A673 (cell line): ENCODE data around the gene SLC30A1. TPM values are rescaled to one million over a fixed set of nuclear protein-coding genes. Genes with fewer than 3 reads are reported as not detected.

Experiments used
- BruUV-seq: library from RNA; stranded (reverse); fragments of 400-500 nt; replicated peaks from 2 replicates; lab custom pipeline; 2021; lab: Mats Ljungman, UMichigan
- CTCF ChIA-PET: fragments of 300-600 bp; sonication (Branson Sonifier 250); formaldehyde crosslinking; loops from one replicate; lab custom pipeline; 2022; ENCODE audit warnings: antibody characterized with exemption; lab: Charles Lee
- POLR2A ChIA-PET: fragments of 300-600 bp; sonication (Branson Sonifier 250); formaldehyde crosslinking; loops from one replicate; lab custom pipeline; 2022; ENCODE audit warnings: antibody characterized with exemption; ENCODE audit not compliant: low non-redundant PET; lab: Charles Lee
- DNase-seq: peaks from one replicate; pipeline ENCODE4 v3.0.0-alpha.2; 2015; ENCODE audit warnings: low spot score
- H3K27ac ChIP-seq: fragments of 200-600 bp; sonication (generic); 2 replicates; pipeline ENCODE4 v1.5.1; 2016; ENCODE audit warnings: mixed run types, low read depth, mild to moderate bottlenecking, mixed read lengths, antibody characterized with exemption, low read length; ENCODE audit not compliant: poor library complexity, severe bottlenecking
- H3K27me3 ChIP-seq: fragments of 200-600 bp; sonication (generic); replicated peaks from 2 replicates; pipeline ENCODE4 v1.6.1; 2017; ENCODE audit warnings: mixed run types, low read depth, mild to moderate bottlenecking, mixed read lengths, antibody characterized with exemption, low read length; ENCODE audit not compliant: insufficient read depth, poor library complexity
- H3K36me3 ChIP-seq: fragments of 200-600 bp; sonication (generic); 2 replicates; pipeline ENCODE4 v1.6.1; 2016; ENCODE audit warnings: mixed run types, mild to moderate bottlenecking, mixed read lengths, antibody characterized with exemption, low read length; ENCODE audit not compliant: insufficient read depth, poor library complexity, severe bottlenecking
- H3K4me1 ChIP-seq: fragments of 200-600 bp; sonication (generic); 2 replicates; pipeline ENCODE4 v1.6.1; 2017; ENCODE audit warnings: mixed run types, mild to moderate bottlenecking, mixed read lengths, antibody characterized with exemption, low read length; ENCODE audit not compliant: insufficient read depth, poor library complexity, severe bottlenecking
- H3K4me3 ChIP-seq: fragments of 200-600 bp; sonication (generic); 2 replicates; pipeline ENCODE4 v1.5.1; 2016; ENCODE audit warnings: low read depth, mixed run types, mild to moderate bottlenecking, mixed read lengths, low read length; ENCODE audit not compliant: poor library complexity, severe bottlenecking
- H3K9me3 ChIP-seq: fragments of 200-600 bp; sonication (generic); 2 replicates; pipeline ENCODE4 v1.6.1; 2016; ENCODE audit warnings: mixed run types, low read depth, mild to moderate bottlenecking, mixed read lengths, antibody characterized with exemption, low read length; ENCODE audit not compliant: poor library complexity, severe bottlenecking
- CTCF ChIP-seq: fragments of 300-800, 200-600 bp; sonication (generic); conservative IDR thresholded peaks from 2 replicates; pipeline ENCODE4 v1.5.1; 2017; ENCODE audit warnings: low read depth, mild to moderate bottlenecking, antibody characterized with exemption, low read length, moderate library complexity, mixed read lengths
- EZH2 ChIP-seq: fragments of 200-600 bp; sonication (generic); IDR thresholded peaks from 2 replicates; pipeline ENCODE4 v1.6.1; 2017; ENCODE audit warnings: borderline replicate concordance, low read depth, mild to moderate bottlenecking, mixed read lengths, antibody characterized with exemption, low read length; ENCODE audit not compliant: poor library complexity, severe bottlenecking
- intact Hi-C: fragments of 100-400 bp; cut with micrococcal nuclease; formaldehyde crosslinking; loops from one replicate; pipeline ENCODE4 v1.10.0; 2022; ENCODE audit not compliant: unreplicated experiment
- total RNA-seq: library from RNA; stranded (reverse); gene quantifications from 2 replicates; pipeline ENCODE4 v1.2.3, GENCODE V29; 2021

Gene SLC30A1
- total RNA-seq, 1 experiment from 2014 or later, result 12.2 TPM

- Histone ChIP-seq H3K9me3 (no peaks in the 10 kb centered on the region), H3K27ac (no peak overlapping the region), H3K36me3 (no peaks in the 10 kb centered on the region), H3K27me3 (no peaks in the 10 kb centered on the region), H3K4me3 (no peak overlapping the region), H3K4me1 (no peaks in the 10 kb centered on the region)
- ChIA-PET CTCF (no interaction called here), POLR2A (no interaction called here)
- no peak for DNase-seq
- intact Hi-C loops, result no loop called here
- BruUV-seq, result no TSS peak
- TF ChIP-seq CTCF (no peak), EZH2 (no peak)
These were observed 56.2 kb downstream of the SLC30A1 start for GRCh38 chr1:211522804-211523203.

Other genes with a start within 250 kb of the SLC30A1 start
- gene RD3, start 87.0 kb downstream of the SLC30A1 start, total RNA-seq, result not detected in 2 replicates
- 45.7 and 48.8 TPM in 2 replicates for gene NEK2, start 96.5 kb upstream of the SLC30A1 start, total RNA-seq